K562 (cell line): Measurements from ENCODE around the gene AKT1S1. TPM values are rescaled to one million over a fixed set of nuclear protein-coding genes. Genes with fewer than 3 reads are reported as not detected.
A peak's percentile ranks its signal among the peaks of the same experiment; 100 is the strongest.

ENCODE experiments used
- CREB1 ChIP-seq, 2 experiments: sonication (generic) in 1 of 2; formaldehyde crosslinking in 1 of 2; IDR thresholded peaks; 2 replicates each; pipeline versions ENCODE4 v1.6.1 to v1.8.0; 2012 to 2022; ENCODE audit warnings: inconsistent platforms in 1 of 2, mild to moderate bottlenecking in 1 of 2, missing genetic modification reagents in 1 of 2, moderate library complexity in 1 of 2
- CREM ChIP-seq: IDR thresholded peaks from 2 replicates; pipeline ENCODE4 v1.6.1; 2014; ENCODE audit warnings: antibody characterized with exemption, low read depth
- FUS ChIP-seq: fragments of 200-400 bp; formaldehyde crosslinking; optimal IDR thresholded peaks from 2 replicates; pipeline ENCODE3; 2017; ENCODE audit warnings: low read depth, low read length
- HNRNPL ChIP-seq: fragments of 200-400 bp; formaldehyde crosslinking; IDR thresholded peaks from 2 replicates; pipeline ENCODE4 v1.6.1; 2017; ENCODE audit warnings: low read depth, mild to moderate bottlenecking, low read length
- IRF2 ChIP-seq: sonication (generic); formaldehyde crosslinking; IDR thresholded peaks from 2 replicates; pipeline ENCODE4 v1.8.1; 2022; ENCODE audit warnings: mild to moderate bottlenecking, missing genetic modification reagents
- KAT7 ChIP-seq: sonication (generic); formaldehyde crosslinking; IDR thresholded peaks from 2 replicates; pipeline ENCODE4 v1.8.0; 2022; ENCODE audit warnings: missing genetic modification reagents, mild to moderate bottlenecking, borderline replicate concordance
- KLF13 ChIP-seq: fragments of 450-650 bp; IDR thresholded peaks from 2 replicates; pipeline ENCODE4 v1.6.1; 2016; ENCODE audit warnings: missing genetic modification characterization, low read depth, mild to moderate bottlenecking, missing compliant biosample characterization, moderate library complexity, borderline replicate concordance
- NBN ChIP-seq: fragments of 450-650 bp; IDR thresholded peaks from 2 replicates; pipeline ENCODE4 v1.6.1; 2016; ENCODE audit warnings: low read depth, mild to moderate bottlenecking
- RBM17 ChIP-seq: fragments of 200-400 bp; formaldehyde crosslinking; IDR thresholded peaks from 2 replicates; pipeline ENCODE4 v1.6.1; 2017; ENCODE audit warnings: low read depth, mild to moderate bottlenecking, low read length, borderline replicate concordance
- SP2 ChIP-seq: IDR thresholded peaks from 2 replicates; pipeline ENCODE4 v1.6.1; 2011; ENCODE audit warnings: mild to moderate bottlenecking, low read depth, low read length, moderate library complexity; ENCODE audit not compliant: poor library complexity, severe bottlenecking; ENCODE audit errors: extremely low read depth
- ZFP1 ChIP-seq: fragments of 450-650 bp; formaldehyde crosslinking; IDR thresholded peaks from 2 replicates; pipeline ENCODE4 v1.4.0; 2020; ENCODE audit warnings: mild to moderate bottlenecking, mixed read lengths
- ZFPM2 ChIP-seq: fragments of 250-450 bp; sonication (Bioruptor Pico); IDR thresholded peaks from 2 replicates; pipeline ENCODE4 v1.5.1; 2022; ENCODE audit warnings: mild to moderate bottlenecking
- ZKSCAN1 ChIP-seq: fragments of 150-350 bp; IDR thresholded peaks from 2 replicates; pipeline ENCODE4 v1.6.1; 2016; ENCODE audit warnings: low read depth, low read length
- ZNF165 ChIP-seq: fragments of 250-450 bp; sonication (Bioruptor Pico); IDR thresholded peaks from 2 replicates; pipeline ENCODE4 v1.4.0; 2020; ENCODE audit warnings: borderline replicate concordance
- ZNF239 ChIP-seq: fragments of 250-450 bp; sonication (Bioruptor Pico); IDR thresholded peaks from 2 replicates; pipeline ENCODE4 v1.4.0; 2020; ENCODE audit warnings: mild to moderate bottlenecking
- ZNF263 ChIP-seq: sonication (generic); formaldehyde crosslinking; IDR thresholded peaks from 2 replicates; pipeline ENCODE4 v1.8.0; 2022; ENCODE audit warnings: mild to moderate bottlenecking, missing genetic modification reagents, borderline replicate concordance
- ZNF431 ChIP-seq: sonication (generic); formaldehyde crosslinking; IDR thresholded peaks from 2 replicates; pipeline ENCODE4 v1.8.0; 2022; ENCODE audit warnings: mild to moderate bottlenecking, missing genetic modification reagents
- polyA plus RNA-seq, 8 experiments: library from polyadenylated mRNA; depleted of rRNA in 4 of 8; stranded (reverse) in 5 of 8; unstranded in 3 of 8; fragments of >200 nt; fragmentation: Nextera tagmentation in 2 of 8; fragmentation: Illumina TruSeq in 1 of 8; extraction: Ambion mirVana in 2 of 8; extraction: Trizol in 1 of 8; gene quantifications; 2 replicates each; pipeline versions ENCODE4 v1.2.1 to v1.2.3, GENCODE V29; 2011 to 2014; ENCODE audit warnings: inconsistent platforms in 1 of 8, missing spikeins in 1 of 8
- total RNA-seq, 7 experiments: library from RNA; depleted of rRNA in 6 of 7; stranded (reverse); fragments of >200 nt in 6 of 7; fragmentation: Illumina TruSeq in 2 of 7; extraction: Trizol in 2 of 7; gene quantifications; 2 replicates each; pipeline versions ENCODE4 v1.2.1 to v1.2.3, GENCODE V29; 2011 to 2021; ENCODE audit warnings: low replicate concordance in 1 of 7
- TF ChIP-seq, protein P1 (sequence below): sonication (generic); formaldehyde crosslinking; IDR thresholded peaks from 2 replicates; pipeline ENCODE4 v1.8.0; 2022; ENCODE audit warnings: mild to moderate bottlenecking, missing genetic modification reagents
- TF ChIP-seq, protein P2 (sequence below): fragments of 450-650 bp; IDR thresholded peaks from 2 replicates; pipeline ENCODE4 v1.6.1; 2016
- TF ChIP-seq, protein P3 (sequence below): fragments of 200-400 bp; formaldehyde crosslinking; IDR thresholded peaks from 2 replicates; pipeline ENCODE4 v1.6.1; 2017; ENCODE audit warnings: mild to moderate bottlenecking, low read depth, low read length, moderate library complexity
- TF ChIP-seq, protein P4 (sequence below): fragments of 450-650 bp; IDR thresholded peaks from 2 replicates; pipeline ENCODE4 v1.6.1; 2016; ENCODE audit warnings: missing biosample characterization, missing genetic modification characterization
- TF ChIP-seq, protein P5 (sequence below): fragments of 250-450 bp; sonication (Bioruptor Pico); IDR thresholded peaks from 2 replicates; pipeline ENCODE4 v1.5.0; 2021

The AKT1S1 gene
- total and polyA plus RNA-seq, 9 of the 15 experiments (the other 6 are each of a cell fraction or from before 2014, with no cell fraction given), result 1.2 to 50.3 (median 17.1) TPM

DNA sequence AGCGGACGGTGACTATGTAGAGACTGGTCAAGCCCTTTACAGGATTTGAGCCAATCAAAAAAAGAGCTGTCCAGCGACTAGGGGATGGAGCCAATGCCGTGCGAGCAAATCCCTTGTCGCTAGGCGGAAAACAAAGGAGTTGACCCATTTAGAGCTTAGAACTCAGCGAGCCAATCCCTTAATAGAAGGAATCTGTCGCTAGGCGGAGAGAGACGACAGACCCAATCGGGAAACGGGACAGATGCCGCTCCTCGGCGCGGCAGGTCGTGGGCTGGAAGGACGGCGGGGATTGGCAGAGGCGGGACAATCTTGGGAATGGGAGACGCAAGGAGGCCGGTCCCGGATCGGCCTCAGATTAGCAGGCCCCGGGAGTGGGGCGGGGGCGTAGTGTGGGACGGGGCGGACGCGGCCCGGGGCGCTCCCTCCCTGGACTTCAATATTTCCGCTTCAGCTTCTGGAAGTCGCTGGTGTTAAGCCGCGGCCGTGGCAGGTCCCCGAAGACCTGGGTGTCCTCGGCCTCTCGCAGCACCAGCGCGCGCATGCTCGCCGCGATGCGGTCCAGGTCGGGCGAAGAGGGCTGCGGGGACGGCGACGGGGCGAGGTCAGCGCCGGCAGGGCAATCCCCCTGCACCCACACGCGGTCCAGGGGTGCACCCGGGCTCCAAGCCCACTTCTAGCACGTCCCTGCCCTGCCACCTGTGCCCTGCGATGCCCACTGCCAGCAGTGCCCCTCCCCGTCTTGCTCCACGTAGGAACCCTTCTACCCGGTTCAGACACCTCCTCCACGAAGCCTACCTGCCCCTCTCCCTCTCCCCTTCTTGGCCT is 7.5 kb downstream of the AKT1S1 start (continued):
- TF ChIP-seq ZNF239 (CRISPR knock-in tag) (no peak), IRF2 (CRISPR knock-in tag) (no peak), ZNF165 (no peak), NBN (no peak), KLF13 (tag) (0 out of 2 replicates have a peak, but pooled peaks have one; percentile 22), CREM (peak; percentile 90), CREB1 (IDR thresholded peaks at IDR 0.05) (peak; percentile 84), CREB1 (CRISPR knock-in tag; IDR thresholded peaks at IDR 0.05) (peak; percentile 91), RBM17 (no peak), KAT7 (CRISPR knock-in tag) (no peak), ZKSCAN1 (no peak), ZNF263 (no peak), FUS (no peak), HNRNPL (peak; percentile 93), ZNF431 (CRISPR knock-in tag) (0 out of 2 replicates have a peak, but pooled peaks have one; percentile 21), ZFPM2 (CRISPR knock-in tag) (0 out of 2 replicates have a peak, but pooled peaks have one; percentile 63), SP2 (peak; percentile 54), ZFP1 (no peak)
- TF ChIP-seq, protein P1, sequence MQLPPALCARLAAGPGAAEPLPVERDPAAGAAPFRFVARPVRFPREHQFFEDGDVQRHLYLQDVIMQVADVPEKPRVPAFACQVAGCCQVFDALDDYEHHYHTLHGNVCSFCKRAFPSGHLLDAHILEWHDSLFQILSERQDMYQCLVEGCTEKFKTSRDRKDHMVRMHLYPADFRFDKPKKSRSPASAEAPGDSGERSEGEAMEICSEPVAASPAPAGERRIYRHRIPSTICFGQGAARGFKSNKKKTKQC (CRISPR knock-in tag), result peak; percentile 46; the same call in 1 of the 2 replicates
- TF ChIP-seq, protein P2, sequence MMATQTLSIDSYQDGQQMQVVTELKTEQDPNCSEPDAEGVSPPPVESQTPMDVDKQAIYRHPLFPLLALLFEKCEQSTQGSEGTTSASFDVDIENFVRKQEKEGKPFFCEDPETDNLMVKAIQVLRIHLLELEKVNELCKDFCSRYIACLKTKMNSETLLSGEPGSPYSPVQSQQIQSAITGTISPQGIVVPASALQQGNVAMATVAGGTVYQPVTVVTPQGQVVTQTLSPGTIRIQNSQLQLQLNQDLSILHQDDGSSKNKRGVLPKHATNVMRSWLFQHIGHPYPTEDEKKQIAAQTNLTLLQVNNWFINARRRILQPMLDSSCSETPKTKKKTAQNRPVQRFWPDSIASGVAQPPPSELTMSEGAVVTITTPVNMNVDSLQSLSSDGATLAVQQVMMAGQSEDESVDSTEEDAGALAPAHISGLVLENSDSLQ, result peak; percentile 85
- TF ChIP-seq, protein P3, sequence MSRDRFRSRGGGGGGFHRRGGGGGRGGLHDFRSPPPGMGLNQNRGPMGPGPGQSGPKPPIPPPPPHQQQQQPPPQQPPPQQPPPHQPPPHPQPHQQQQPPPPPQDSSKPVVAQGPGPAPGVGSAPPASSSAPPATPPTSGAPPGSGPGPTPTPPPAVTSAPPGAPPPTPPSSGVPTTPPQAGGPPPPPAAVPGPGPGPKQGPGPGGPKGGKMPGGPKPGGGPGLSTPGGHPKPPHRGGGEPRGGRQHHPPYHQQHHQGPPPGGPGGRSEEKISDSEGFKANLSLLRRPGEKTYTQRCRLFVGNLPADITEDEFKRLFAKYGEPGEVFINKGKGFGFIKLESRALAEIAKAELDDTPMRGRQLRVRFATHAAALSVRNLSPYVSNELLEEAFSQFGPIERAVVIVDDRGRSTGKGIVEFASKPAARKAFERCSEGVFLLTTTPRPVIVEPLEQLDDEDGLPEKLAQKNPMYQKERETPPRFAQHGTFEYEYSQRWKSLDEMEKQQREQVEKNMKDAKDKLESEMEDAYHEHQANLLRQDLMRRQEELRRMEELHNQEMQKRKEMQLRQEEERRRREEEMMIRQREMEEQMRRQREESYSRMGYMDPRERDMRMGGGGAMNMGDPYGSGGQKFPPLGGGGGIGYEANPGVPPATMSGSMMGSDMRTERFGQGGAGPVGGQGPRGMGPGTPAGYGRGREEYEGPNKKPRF, result no peak
- TF ChIP-seq, protein P4, sequence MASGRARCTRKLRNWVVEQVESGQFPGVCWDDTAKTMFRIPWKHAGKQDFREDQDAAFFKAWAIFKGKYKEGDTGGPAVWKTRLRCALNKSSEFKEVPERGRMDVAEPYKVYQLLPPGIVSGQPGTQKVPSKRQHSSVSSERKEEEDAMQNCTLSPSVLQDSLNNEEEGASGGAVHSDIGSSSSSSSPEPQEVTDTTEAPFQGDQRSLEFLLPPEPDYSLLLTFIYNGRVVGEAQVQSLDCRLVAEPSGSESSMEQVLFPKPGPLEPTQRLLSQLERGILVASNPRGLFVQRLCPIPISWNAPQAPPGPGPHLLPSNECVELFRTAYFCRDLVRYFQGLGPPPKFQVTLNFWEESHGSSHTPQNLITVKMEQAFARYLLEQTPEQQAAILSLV, result no peak
- TF ChIP-seq, protein P5, sequence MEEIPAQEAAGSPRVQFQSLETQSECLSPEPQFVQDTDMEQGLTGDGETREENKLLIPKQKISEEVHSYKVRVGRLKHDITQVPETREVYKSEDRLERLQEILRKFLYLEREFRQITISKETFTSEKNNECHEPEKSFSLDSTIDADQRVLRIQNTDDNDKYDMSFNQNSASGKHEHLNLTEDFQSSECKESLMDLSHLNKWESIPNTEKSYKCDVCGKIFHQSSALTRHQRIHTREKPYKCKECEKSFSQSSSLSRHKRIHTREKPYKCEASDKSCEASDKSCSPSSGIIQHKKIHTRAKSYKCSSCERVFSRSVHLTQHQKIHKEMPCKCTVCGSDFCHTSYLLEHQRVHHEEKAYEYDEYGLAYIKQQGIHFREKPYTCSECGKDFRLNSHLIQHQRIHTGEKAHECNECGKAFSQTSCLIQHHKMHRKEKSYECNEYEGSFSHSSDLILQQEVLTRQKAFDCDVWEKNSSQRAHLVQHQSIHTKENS (CRISPR knock-in tag), result no peak
